Stomach smooth muscle (tissue), 2 donors: Measurements from ENCODE around the gene VWA3A.

ENCODE experiments used
- H3K27ac ChIP-seq: one replicate; pipeline ENCODE4 v1.7.0; 2013; ENCODE audit warnings: mild to moderate bottlenecking, low read length, inconsistent platforms
- H3K27me3 ChIP-seq, 2 donors: one replicate each; pipeline ENCODE4 v1.7.0; 2013; ENCODE audit warnings: low read length in 2 of 2; ENCODE audit not compliant: insufficient read depth in 2 of 2, control insufficient read depth in 1 of 2
- H3K36me3 ChIP-seq, 2 donors: one replicate each; pipeline ENCODE4 v1.7.0; 2013; ENCODE audit warnings: low read length in 2 of 2; ENCODE audit not compliant: control insufficient read depth in 2 of 2, insufficient read depth in 2 of 2
- H3K4me1 ChIP-seq: one replicate; pipeline ENCODE4 v1.7.0; 2013; ENCODE audit warnings: low read length; ENCODE audit not compliant: control insufficient read depth, insufficient read depth
- H3K4me3 ChIP-seq, 2 donors: one replicate each; pipeline ENCODE4 v1.7.0; 2013; ENCODE audit warnings: low read length in 2 of 2
- H3K9ac ChIP-seq, 2 donors: one replicate each; pipeline ENCODE4 v1.7.0; 2013; ENCODE audit warnings: low read length in 2 of 2, mild to moderate bottlenecking in 1 of 2
- H3K9me3 ChIP-seq, 2 donors: one replicate each; pipeline ENCODE4 v1.7.0; 2013; ENCODE audit warnings: low read length in 2 of 2; ENCODE audit not compliant: control insufficient read depth in 2 of 2
- donor health status: healthy.
- donor health status: Pancreatic carcinoma.

Gene VWA3A

DNA sequence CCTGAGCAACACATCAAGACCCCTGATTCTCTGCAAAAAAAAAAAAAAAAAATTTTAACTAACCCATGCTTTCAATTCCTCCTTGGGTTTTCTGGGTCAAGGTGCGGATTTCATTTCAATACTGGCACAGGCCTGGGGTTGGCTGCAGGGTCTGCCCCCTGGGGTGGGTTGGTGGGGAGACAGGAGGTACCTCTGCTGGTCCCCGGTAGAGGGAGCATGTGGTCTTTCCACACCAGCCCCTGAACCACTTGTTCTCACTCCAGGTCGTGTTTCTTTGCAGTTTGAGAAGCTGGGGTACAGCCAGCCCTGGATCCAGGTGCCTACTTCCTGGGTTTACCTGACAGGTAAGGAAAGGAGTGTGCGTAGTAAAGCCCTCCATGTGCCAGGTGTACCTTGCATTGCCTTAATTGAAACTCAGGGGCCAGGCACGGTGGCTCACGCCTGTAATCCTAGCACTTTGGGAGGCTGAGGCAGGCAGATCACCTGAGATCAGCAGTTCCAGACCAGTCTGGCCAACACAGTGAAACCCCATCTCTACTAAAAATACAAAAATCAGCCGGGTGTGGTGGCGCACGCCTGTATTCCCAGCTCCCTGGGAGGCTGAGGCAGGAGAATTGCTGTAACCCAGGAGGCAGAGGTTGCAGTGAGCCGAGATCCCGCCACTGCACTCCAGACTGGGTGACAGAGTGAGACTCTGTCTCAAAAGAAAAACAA lies 91.7 kb downstream of the VWA3A start:
- Histone ChIP-seq H3K4me3 (no peak overlapping the region), H3K9ac (no peak overlapping the region), H3K4me1 (peaks cover 9% of the 10 kb centered on the region), H3K27me3 (no peaks in the 10 kb centered on the region), H3K36me3 (no peaks in the 10 kb centered on the region), H3K9me3 (no peaks in the 10 kb centered on the region), H3K27ac (no peak overlapping the region)

DNA sequence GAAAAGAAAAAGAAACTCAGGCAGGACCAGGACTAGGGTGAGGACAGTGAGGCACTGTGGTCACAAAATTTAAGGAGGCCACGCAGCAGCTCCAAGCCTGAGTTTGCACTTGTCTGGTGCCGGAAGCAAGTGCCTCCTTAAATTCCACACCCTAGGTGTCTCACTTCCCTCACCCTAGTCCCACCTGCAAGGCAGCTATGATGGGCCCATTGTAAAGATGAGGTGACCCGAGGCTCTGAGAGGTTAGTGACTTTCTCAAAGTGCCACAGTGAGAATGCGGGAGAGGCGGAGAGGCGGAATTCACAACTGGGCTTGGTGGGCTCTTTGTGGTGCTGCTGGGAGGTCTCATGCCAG lies 92.3 kb downstream of the VWA3A start:
- Histone ChIP-seq H3K9me3 (no peaks in the 10 kb centered on the region), H3K36me3 (no peaks in the 10 kb centered on the region), H3K27ac (no peak overlapping the region), H3K27me3 (no peaks in the 10 kb centered on the region), H3K9ac (no peak overlapping the region), H3K4me1 (peaks cover 14% of the 10 kb centered on the region), H3K4me3 (no peak overlapping the region)

DNA sequence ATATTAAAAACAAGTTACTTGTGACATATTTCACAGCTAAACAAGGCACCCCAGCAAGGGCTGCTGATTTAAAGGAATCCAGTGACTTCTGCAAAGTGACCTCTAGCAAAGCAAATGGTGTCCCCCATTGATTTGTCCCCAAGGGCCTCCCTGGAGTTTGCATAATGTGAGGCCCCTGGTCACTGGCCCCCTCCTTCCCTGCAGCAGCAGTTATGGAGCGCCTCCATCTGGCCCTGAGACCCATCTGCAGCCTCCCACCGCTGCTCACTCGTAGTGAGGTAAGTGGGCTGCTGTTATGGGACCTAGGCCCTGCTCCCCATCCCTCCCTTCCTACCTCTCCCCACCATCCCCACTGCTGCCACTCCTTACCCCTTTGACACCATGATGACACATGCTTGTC lies 94.2 kb downstream of the VWA3A start:
- Histone ChIP-seq H3K9me3 (no peaks in the 10 kb centered on the region), H3K4me3 (no peak overlapping the region), H3K27ac (no peak overlapping the region), H3K27me3 (no peaks in the 10 kb centered on the region), H3K4me1 (peaks cover 21% of the 10 kb centered on the region), H3K36me3 (no peaks in the 10 kb centered on the region), H3K9ac (no peak overlapping the region)

GRCh38 chr16:22188267-22188594 lies 95.9 kb downstream of the VWA3A start:
- Histone ChIP-seq H3K9me3 (no peaks in the 10 kb centered on the region), H3K4me3 (no peak overlapping the region), H3K27ac (no peak overlapping the region), H3K36me3 (no peaks in the 10 kb centered on the region), H3K27me3 (no peaks in the 10 kb centered on the region), H3K9ac (peak overlapping the region in 1 of 2 donors; percentile 5), H3K4me1 (peaks cover 35% of the 10 kb centered on the region)

- Histone ChIP-seq H3K9ac (peak overlapping the region in 1 of 2 donors; percentile 21), H3K9me3 (no peaks in the 10 kb centered on the region), H3K27ac (peak overlapping the region; percentile 96), H3K4me3 (no peak overlapping the region), H3K27me3 (no peaks in the 10 kb centered on the region), H3K36me3 (no peaks in the 10 kb centered on the region), H3K4me1 (peaks cover 35% of the 10 kb centered on the region)
These were observed 96.5 kb downstream of the VWA3A start for GRCh38 chr16:22188595-22189442.

- Histone ChIP-seq H3K4me1 (peaks cover 35% of the 10 kb centered on the region), H3K9me3 (no peaks in the 10 kb centered on the region), H3K4me3 (peak overlapping the region; percentile 54 to 86), H3K36me3 (no peaks in the 10 kb centered on the region), H3K27me3 (no peaks in the 10 kb centered on the region), H3K9ac (peak overlapping the region; percentile 48 to 64), H3K27ac (peak overlapping the region; percentile 96)
These were observed 97.2 kb downstream of the VWA3A start for GRCh38 chr16:22189473-22190080.

- H3K27ac ChIP-seq: peak overlapping the region; percentile 96
- H3K4me1 ChIP-seq: peaks cover 35% of the 10 kb centered on the region
These were observed 97.9 kb downstream of the VWA3A start for GRCh38 chr16:22190081-22190775.

GRCh38 chr16:22190776-22191531 lies 98.6 kb downstream of the VWA3A start:
- Histone ChIP-seq H3K9ac (peak overlapping the region; percentile 90 to 96), H3K36me3 (no peaks in the 10 kb centered on the region), H3K27me3 (no peaks in the 10 kb centered on the region), H3K4me1 (peaks cover 35% of the 10 kb centered on the region), H3K27ac (peak overlapping the region; percentile 96), H3K4me3 (peak overlapping the region; percentile 67 to 86), H3K9me3 (no peaks in the 10 kb centered on the region)

More at GRCh38 chr16:22190081-22190775, 97.9 kb downstream of the VWA3A start:
- H3K9ac ChIP-seq: peak overlapping the region; percentile 48 to 64
- no peaks in the 10 kb centered on the region for H3K27me3 ChIP-seq
- H3K9me3 ChIP-seq: no peaks in the 10 kb centered on the region
- H3K4me3 ChIP-seq: peak overlapping the region; percentile 54 to 86
- no peaks in the 10 kb centered on the region for H3K36me3 ChIP-seq

- Histone ChIP-seq H3K9me3 (no peaks in the 10 kb centered on the region), H3K9ac (peak overlapping the region; percentile 90 to 96), H3K36me3 (no peaks in the 10 kb centered on the region), H3K4me3 (peak overlapping the region; percentile 67 to 79), H3K27me3 (no peaks in the 10 kb centered on the region), H3K4me1 (peaks cover 38% of the 10 kb centered on the region), H3K27ac (peak overlapping the region; percentile 96)
These were observed 99.4 kb downstream of the VWA3A start for GRCh38 chr16:22191532-22192260.
